Measurements from ENCODE around the gene KRTAP13-4.

The KRTAP13-4 gene

GRCh38 chr21:30439975-30440374 lies 10.0 kb downstream of the KRTAP13-4 start, which contains the start of gene KRTAP15-1:
Gene KRTAP15-1 (plus strand): TSS chr21:30440275. CDS start chr21:30440328, 53 bp downstream.
- Histone ChIP-seq H3K36me3 (ENCODE audit: control insufficient read depth, insufficient read depth, low read length) (no peaks in the 10 kb centered on the region), H3K27ac (ENCODE audit: insufficient read depth, low read depth, low read length, poor library complexity, severe bottlenecking) (no peak within 1 kb of the TSS), H3K27me3 (ENCODE audit: control insufficient read depth, insufficient read depth, low read length, poor library complexity, severe bottlenecking) (no peaks in the 10 kb centered on the region), H3K4me3 (ENCODE audit: insufficient read depth, low read depth, low read length) (no peak within 1 kb of the TSS), H3K4me1 (ENCODE audit: control insufficient read depth, insufficient read depth, low read length) (no peaks in the 10 kb centered on the region), H3K9me3 (ENCODE audit: control insufficient read depth, low read length) (no peaks in the 10 kb centered on the region)
- 91 to 95% methylated on average over 5 of the region's 5 CpGs for WGBS, 2 experiments

- H3K9me3 ChIP-seq (ENCODE audit: control insufficient read depth, low read length) = no peaks in the 10 kb centered on the region
- H3K36me3 ChIP-seq (ENCODE audit: control insufficient read depth, insufficient read depth, low read length) = no peaks in the 10 kb centered on the region
- no peaks in the 10 kb centered on the region for H3K27me3 ChIP-seq (ENCODE audit: control insufficient read depth, insufficient read depth, low read length, poor library complexity, severe bottlenecking)
- H3K4me3 ChIP-seq (ENCODE audit: insufficient read depth, low read depth, low read length) = no peak overlapping the region
- H3K4me1 ChIP-seq (ENCODE audit: control insufficient read depth, insufficient read depth, low read length) = no peaks in the 10 kb centered on the region
- no peak overlapping the region for H3K27ac ChIP-seq (ENCODE audit: insufficient read depth, low read depth, low read length, poor library complexity, severe bottlenecking)
Observed at GRCh38 chr21:30443226-30443625, 13.2 kb downstream of the KRTAP13-4 start.

GRCh38 chr21:30444204-30444603 lies 14.2 kb downstream of the KRTAP13-4 start:
- H3K4me3 ChIP-seq (ENCODE audit: insufficient read depth, low read depth, low read length) = no peak overlapping the region
- no peaks in the 10 kb centered on the region for H3K27me3 ChIP-seq (ENCODE audit: control insufficient read depth, insufficient read depth, low read length, poor library complexity, severe bottlenecking)
- no peaks in the 10 kb centered on the region for H3K4me1 ChIP-seq (ENCODE audit: control insufficient read depth, insufficient read depth, low read length)
- H3K36me3 ChIP-seq (ENCODE audit: control insufficient read depth, insufficient read depth, low read length) = no peaks in the 10 kb centered on the region
- H3K9me3 ChIP-seq (ENCODE audit: control insufficient read depth, low read length) = no peaks in the 10 kb centered on the region
- H3K27ac ChIP-seq (ENCODE audit: insufficient read depth, low read depth, low read length, poor library complexity, severe bottlenecking) = no peak overlapping the region
- WGBS, 2 experiments = 75 to 88% methylated on average over 1 of the region's 1 CpG

GRCh38 chr21:30447056-30447455 lies 17.0 kb downstream of the KRTAP13-4 start:
- no peaks in the 10 kb centered on the region for H3K9me3 ChIP-seq (ENCODE audit: control insufficient read depth, low read length)
- WGBS, 2 experiments = 82% methylated on average over 4 of the region's 4 CpGs
- no peak overlapping the region for H3K27ac ChIP-seq (ENCODE audit: insufficient read depth, low read depth, low read length, poor library complexity, severe bottlenecking)

GRCh38 chr21:30448514-30448913 lies 18.5 kb downstream of the KRTAP13-4 start:
- H3K9me3 ChIP-seq (ENCODE audit: control insufficient read depth, low read length) = no peaks in the 10 kb centered on the region
- H3K27me3 ChIP-seq (ENCODE audit: control insufficient read depth, insufficient read depth, low read length, poor library complexity, severe bottlenecking) = no peaks in the 10 kb centered on the region
- no peak overlapping the region for H3K27ac ChIP-seq (ENCODE audit: insufficient read depth, low read depth, low read length, poor library complexity, severe bottlenecking)
- no peaks in the 10 kb centered on the region for H3K36me3 ChIP-seq (ENCODE audit: control insufficient read depth, insufficient read depth, low read length)
- no peak overlapping the region for H3K4me3 ChIP-seq (ENCODE audit: insufficient read depth, low read depth, low read length)
- H3K4me1 ChIP-seq (ENCODE audit: control insufficient read depth, insufficient read depth, low read length) = no peaks in the 10 kb centered on the region
- WGBS, 2 experiments = 89 to 100% methylated on average over 1 to 3 of the region's 3 CpGs

More at GRCh38 chr21:30447056-30447455, 17.0 kb downstream of the KRTAP13-4 start:
- Histone ChIP-seq H3K36me3 (ENCODE audit: control insufficient read depth, insufficient read depth, low read length) (no peaks in the 10 kb centered on the region), H3K4me3 (ENCODE audit: insufficient read depth, low read depth, low read length) (no peak overlapping the region), H3K4me1 (ENCODE audit: control insufficient read depth, insufficient read depth, low read length) (no peaks in the 10 kb centered on the region), H3K27me3 (ENCODE audit: control insufficient read depth, insufficient read depth, low read length, poor library complexity, severe bottlenecking) (no peaks in the 10 kb centered on the region)

GRCh38 chr21:30463713-30464112 lies 33.7 kb downstream of the KRTAP13-4 start:
- Histone ChIP-seq H3K27me3 (ENCODE audit: control insufficient read depth, insufficient read depth, low read length, poor library complexity, severe bottlenecking) (no peaks in the 10 kb centered on the region), H3K4me1 (ENCODE audit: control insufficient read depth, insufficient read depth, low read length) (no peaks in the 10 kb centered on the region), H3K36me3 (ENCODE audit: control insufficient read depth, insufficient read depth, low read length) (no peaks in the 10 kb centered on the region), H3K4me3 (ENCODE audit: insufficient read depth, low read depth, low read length) (no peak overlapping the region), H3K27ac (ENCODE audit: insufficient read depth, low read depth, low read length, poor library complexity, severe bottlenecking) (no peak overlapping the region), H3K9me3 (ENCODE audit: control insufficient read depth, low read length) (no peaks in the 10 kb centered on the region)
- WGBS, 2 experiments = 56 to 62% methylated on average over 3 of the region's 3 CpGs

- H3K9me3 ChIP-seq (ENCODE audit: control insufficient read depth, low read length) = no peaks in the 10 kb centered on the region
- no peak overlapping the region for H3K4me3 ChIP-seq (ENCODE audit: insufficient read depth, low read depth, low read length)
- H3K36me3 ChIP-seq (ENCODE audit: control insufficient read depth, insufficient read depth, low read length) = no peaks in the 10 kb centered on the region
- H3K4me1 ChIP-seq (ENCODE audit: control insufficient read depth, insufficient read depth, low read length) = no peaks in the 10 kb centered on the region
- WGBS, 2 experiments = 94 to 99% methylated on average over 6 of the region's 6 CpGs
- H3K27ac ChIP-seq (ENCODE audit: insufficient read depth, low read depth, low read length, poor library complexity, severe bottlenecking) = no peak overlapping the region
- no peaks in the 10 kb centered on the region for H3K27me3 ChIP-seq (ENCODE audit: control insufficient read depth, insufficient read depth, low read length, poor library complexity, severe bottlenecking)
Observed at GRCh38 chr21:30468900-30469714, 39.1 kb downstream of the KRTAP13-4 start.

- no peaks in the 10 kb centered on the region for H3K27me3 ChIP-seq (ENCODE audit: control insufficient read depth, insufficient read depth, low read length, poor library complexity, severe bottlenecking)
- 77 to 80% methylated on average over 3 of the region's 3 CpGs for WGBS, 2 experiments
- H3K27ac ChIP-seq (ENCODE audit: insufficient read depth, low read depth, low read length, poor library complexity, severe bottlenecking) = no peak overlapping the region
- H3K9me3 ChIP-seq (ENCODE audit: control insufficient read depth, low read length) = no peaks in the 10 kb centered on the region
- H3K4me1 ChIP-seq (ENCODE audit: control insufficient read depth, insufficient read depth, low read length) = no peaks in the 10 kb centered on the region
- H3K36me3 ChIP-seq (ENCODE audit: control insufficient read depth, insufficient read depth, low read length) = no peaks in the 10 kb centered on the region
- H3K4me3 ChIP-seq (ENCODE audit: insufficient read depth, low read depth, low read length) = no peak overlapping the region
Observed at GRCh38 chr21:30478004-30478403, 48.0 kb downstream of the KRTAP13-4 start.

- 92% methylated on average over 3 of the region's 4 CpGs for WGBS, 2 experiments
- H3K27ac ChIP-seq (ENCODE audit: insufficient read depth, low read depth, low read length, poor library complexity, severe bottlenecking) = no peak overlapping the region
Observed at GRCh38 chr21:30479259-30479658, 49.2 kb downstream of the KRTAP13-4 start.

GRCh38 chr21:30480145-30480544 lies 50.1 kb downstream of the KRTAP13-4 start, which contains the start of gene KRTAP19-1:
Gene KRTAP19-1 (minus strand): TSS chr21:30480367. CDS start chr21:30480317, 50 bp downstream.
- Histone ChIP-seq H3K9me3 (ENCODE audit: control insufficient read depth, low read length) (no peaks in the 10 kb centered on the region), H3K27me3 (ENCODE audit: control insufficient read depth, insufficient read depth, low read length, poor library complexity, severe bottlenecking) (no peaks in the 10 kb centered on the region), H3K4me3 (ENCODE audit: insufficient read depth, low read depth, low read length) (no peak within 1 kb of the TSS), H3K27ac (ENCODE audit: insufficient read depth, low read depth, low read length, poor library complexity, severe bottlenecking) (no peak within 1 kb of the TSS), H3K4me1 (ENCODE audit: control insufficient read depth, insufficient read depth, low read length) (no peaks in the 10 kb centered on the region), H3K36me3 (ENCODE audit: control insufficient read depth, insufficient read depth, low read length) (no peaks in the 10 kb centered on the region)
- 93 to 95% methylated on average over 7 of the region's 7 CpGs for WGBS, 2 experiments

More at GRCh38 chr21:30479259-30479658, 49.2 kb downstream of the KRTAP13-4 start:
- no peak overlapping the region for H3K4me3 ChIP-seq (ENCODE audit: insufficient read depth, low read depth, low read length)
- no peaks in the 10 kb centered on the region for H3K27me3 ChIP-seq (ENCODE audit: control insufficient read depth, insufficient read depth, low read length, poor library complexity, severe bottlenecking)
- H3K4me1 ChIP-seq (ENCODE audit: control insufficient read depth, insufficient read depth, low read length) = no peaks in the 10 kb centered on the region
- H3K36me3 ChIP-seq (ENCODE audit: control insufficient read depth, insufficient read depth, low read length) = no peaks in the 10 kb centered on the region
- no peaks in the 10 kb centered on the region for H3K9me3 ChIP-seq (ENCODE audit: control insufficient read depth, low read length)
